Astrocyte (in vitro differentiated cells and primary cell): ENCODE measurements around the gene DBP. TPM values are rescaled to one million over a fixed set of nuclear protein-coding genes. Genes with fewer than 3 reads are reported as not detected.

Source experiments
- DNase-seq: peaks from one replicate; pipeline ENCODE4 v3.0.0-alpha.2; 2010; ENCODE audit warnings: low read depth
- FAIRE-seq: peaks from 2 replicates; lab custom pipeline; 2011; peaks lifted over from hg19 to GRCh38; lab: Jason Lieb, UNC
- H2AFZ ChIP-seq: 2 replicates; pipeline ENCODE4 v1.6.0; 2012; ENCODE audit warnings: low read depth, low read length, inconsistent platforms
- H3K27ac ChIP-seq: 2 replicates; pipeline ENCODE4 v1.5.1; 2011; ENCODE audit warnings: low read depth, low read length, inconsistent platforms
- H3K27me3 ChIP-seq: 2 replicates; pipeline ENCODE4 v1.6.0; 2011; ENCODE audit warnings: low read length, inconsistent platforms; ENCODE audit not compliant: insufficient read depth
- H3K36me3 ChIP-seq: 2 replicates; pipeline ENCODE4 v1.5.1; 2011; ENCODE audit warnings: low read length, inconsistent platforms; ENCODE audit not compliant: insufficient read depth
- H3K4me1 ChIP-seq: 2 replicates; pipeline ENCODE4 v1.5.1; 2011; ENCODE audit warnings: low read length, inconsistent platforms; ENCODE audit not compliant: insufficient read depth
- H3K4me2 ChIP-seq: 2 replicates; pipeline ENCODE4 v1.6.0; 2012; ENCODE audit warnings: low read length, inconsistent platforms
- H3K4me3 ChIP-seq: 2 replicates; pipeline ENCODE4 v1.5.1; 2011; ENCODE audit warnings: low read depth, mild to moderate bottlenecking, low read length, inconsistent platforms; ENCODE audit not compliant: insufficient read depth
- H3K79me2 ChIP-seq: 2 replicates; pipeline ENCODE4 v1.6.0; 2012; ENCODE audit warnings: mild to moderate bottlenecking, low read length, inconsistent platforms; ENCODE audit not compliant: insufficient read depth
- H3K9ac ChIP-seq: 2 replicates; pipeline ENCODE4 v1.6.0; 2012; ENCODE audit warnings: mild to moderate bottlenecking, low read length, inconsistent platforms
- H3K9me3 ChIP-seq: 2 replicates; pipeline ENCODE4 v1.5.1; 2012; ENCODE audit warnings: low read depth, mild to moderate bottlenecking, low read length, inconsistent platforms; ENCODE audit not compliant: insufficient read depth
- H4K20me1 ChIP-seq: 2 replicates; pipeline ENCODE4 v1.6.0; 2012; ENCODE audit warnings: low read length, inconsistent platforms; ENCODE audit not compliant: insufficient read depth
- H3K27ac Mint-ChIP-seq: one replicate; pipeline ENCODE4 v1.8.0; 2021; ENCODE audit warnings: mild to moderate bottlenecking, mixed read lengths; ENCODE audit not compliant: unreplicated experiment
- H3K27me3 Mint-ChIP-seq: one replicate; pipeline ENCODE4 v1.8.0; 2021; ENCODE audit warnings: low read depth, mixed read lengths; ENCODE audit not compliant: unreplicated experiment
- H3K36me3 Mint-ChIP-seq: one replicate; pipeline ENCODE4 v1.8.0; 2021; ENCODE audit warnings: low read depth, mixed read lengths; ENCODE audit not compliant: unreplicated experiment
- H3K4me1 Mint-ChIP-seq: one replicate; pipeline ENCODE4 v1.8.0; 2021; ENCODE audit warnings: low read depth, mixed read lengths; ENCODE audit not compliant: unreplicated experiment
- H3K4me3 Mint-ChIP-seq: one replicate; pipeline ENCODE4 v1.8.0; 2021; ENCODE audit warnings: mild to moderate bottlenecking, moderate library complexity, mixed read lengths; ENCODE audit not compliant: unreplicated experiment
- H3K9me3 Mint-ChIP-seq: one replicate; pipeline ENCODE4 v1.8.0; 2021; ENCODE audit warnings: mild to moderate bottlenecking, mixed read lengths; ENCODE audit not compliant: unreplicated experiment
- CTCF ChIP-seq: IDR thresholded peaks from 2 replicates; pipeline ENCODE4 v1.5.1; 2011; ENCODE audit warnings: low read depth, mild to moderate bottlenecking, inconsistent platforms, low read length, moderate library complexity; ENCODE audit not compliant: insufficient read depth
- EZH2 ChIP-seq: IDR thresholded peaks from 2 replicates; pipeline ENCODE4 v1.6.1; 2012; ENCODE audit warnings: mild to moderate bottlenecking, low read length, inconsistent platforms; ENCODE audit not compliant: insufficient read depth
- total RNA-seq: library from RNA; stranded (reverse); gene quantifications from 2 replicates; pipeline ENCODE4 v1.2.1, GENCODE V29; 2021

DBP gene
- total RNA-seq, 1 donor from 2014 or later, result 1.2 TPM

- no peak for FAIRE-seq
- no peak overlapping the region for H3K4me3 Mint-ChIP-seq
These were observed 13.9 kb upstream of the DBP start for GRCh38 chr19:48650974-48651682.

GRCh38 chr19:48648134-48648533 is 11.0 kb upstream of the DBP start:
- Mint-ChIP-seq H3K9me3 (no peaks in the 10 kb centered on the region), H3K4me1 (peaks cover 4% of the 10 kb centered on the region)

More at GRCh38 chr19:48650974-48651682, 13.9 kb upstream of the DBP start:
- no peak overlapping the region for H2AFZ ChIP-seq
- no peak overlapping the region for H3K9ac ChIP-seq
- Mint-ChIP-seq H3K27ac (no peak overlapping the region), H3K9me3 (no peaks in the 10 kb centered on the region), H3K4me1 (no peaks in the 10 kb centered on the region), H3K36me3 (no peaks in the 10 kb centered on the region), H3K27me3 (no peaks in the 10 kb centered on the region)
- H4K20me1 ChIP-seq, result no peaks in the 10 kb centered on the region
- no peaks in the 10 kb centered on the region for H3K36me3 ChIP-seq
- H3K4me3 ChIP-seq, result no peak overlapping the region
- H3K4me2 ChIP-seq, result no peak overlapping the region
- no peak for DNase-seq
- no peaks in the 10 kb centered on the region for H3K9me3 ChIP-seq
- H3K27ac ChIP-seq, result no peak overlapping the region
- TF ChIP-seq EZH2 (no peak), CTCF (no peak)
- no peaks in the 10 kb centered on the region for H3K79me2 ChIP-seq
- peaks cover 11% of the 10 kb centered on the region for H3K4me1 ChIP-seq
- no peaks in the 10 kb centered on the region for H3K27me3 ChIP-seq

More at GRCh38 chr19:48648134-48648533, 11.0 kb upstream of the DBP start:
- Histone ChIP-seq H2AFZ (no peak overlapping the region), H4K20me1 (no peaks in the 10 kb centered on the region), H3K79me2 (no peaks in the 10 kb centered on the region), H3K9me3 (no peaks in the 10 kb centered on the region), H3K9ac (no peak overlapping the region), H3K27ac (no peak overlapping the region), H3K4me2 (no peak overlapping the region), H3K4me1 (peaks cover 19% of the 10 kb centered on the region), H3K36me3 (no peaks in the 10 kb centered on the region), H3K27me3 (no peaks in the 10 kb centered on the region), H3K4me3 (no peak overlapping the region)
- DNase-seq (no peak), FAIRE-seq (no peak)
- Mint-ChIP-seq H3K27ac (no peak overlapping the region), H3K36me3 (no peaks in the 10 kb centered on the region), H3K4me3 (no peak overlapping the region), H3K27me3 (no peaks in the 10 kb centered on the region)
- TF ChIP-seq EZH2 (no peak), CTCF (no peak)
